HFFc6 (cell line): ENCODE data around the gene SRRM2. TPM values are rescaled to one million over a fixed set of nuclear protein-coding genes. Genes with fewer than 3 reads are reported as not detected.

Experiments
- DNase-seq: peaks from one replicate; pipeline ENCODE4 v3.0.0-alpha.2; 2018
- H3K27ac Mint-ChIP-seq: 2 replicates; pipeline ENCODE4 v1.8.0; 2020; ENCODE audit warnings: mild to moderate bottlenecking, mixed read lengths
- H3K27me3 Mint-ChIP-seq: 2 replicates; pipeline ENCODE4 v1.8.0; 2021; ENCODE audit warnings: mild to moderate bottlenecking, moderate library complexity, mixed read lengths; ENCODE audit not compliant: insufficient read depth
- H3K36me3 Mint-ChIP-seq: 2 replicates; pipeline ENCODE4 v1.8.0; 2021; ENCODE audit warnings: low read depth, mixed read lengths
- H3K4me1 Mint-ChIP-seq: 2 replicates; pipeline ENCODE4 v1.8.0; 2020; ENCODE audit warnings: low read depth, mixed read lengths
- H3K4me3 Mint-ChIP-seq: 2 replicates; pipeline ENCODE4 v1.8.0; 2020; ENCODE audit warnings: mild to moderate bottlenecking, moderate library complexity, mixed read lengths
- H3K9me3 Mint-ChIP-seq: 2 replicates; pipeline ENCODE4 v1.8.0; 2020; ENCODE audit warnings: mild to moderate bottlenecking, mixed read lengths
- total RNA-seq, 6 experiments: library from RNA; stranded (reverse); fragmentation: NEBNext Ultra II Directional; extraction: Animal tissue kit (Norgen Biotek cat#: 25700); gene quantifications; 2 replicates in 1 of 6; 3 replicates in 5 of 6; pipeline ENCODE4 v1.2.3, GENCODE V29; 2021
- TF ChIP-seq, protein P1 (sequence below): fragments of 200-600 bp; sonication (generic); IDR thresholded peaks from 2 replicates; pipeline ENCODE4 v1.5.0; 2021; ENCODE audit warnings: antibody characterized with exemption, mild to moderate bottlenecking

SRRM2 gene
- total RNA-seq, 6 experiments from 2014 or later = 223 to 317 (median 269) TPM

DNA sequence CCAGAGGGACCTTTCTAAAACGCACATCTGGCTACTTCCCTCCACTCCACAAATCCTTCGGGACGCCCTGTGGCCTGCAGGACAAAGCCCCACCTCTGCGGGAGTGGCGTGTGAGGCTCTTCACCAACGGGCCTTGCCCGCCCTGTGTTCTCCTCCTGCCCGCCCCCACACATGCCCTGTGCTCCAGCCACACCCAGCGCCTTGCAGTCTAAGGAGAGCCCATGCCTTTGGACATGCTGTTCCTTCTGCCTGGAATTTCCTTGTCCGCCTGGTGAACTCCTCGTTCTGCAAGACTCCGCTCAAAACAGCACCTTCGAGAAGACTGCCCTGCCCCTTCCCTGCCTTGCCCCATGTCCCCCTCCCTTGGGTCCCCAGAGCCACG lies 17.2 kb downstream of the SRRM2 start:
- H3K4me3 Mint-ChIP-seq = no peak overlapping the region
- DNase-seq = no peak
- peaks cover 66% of the 10 kb centered on the region for H3K36me3 Mint-ChIP-seq
- peaks cover 21% of the 10 kb centered on the region for H3K9me3 Mint-ChIP-seq
- TF ChIP-seq, protein P1, sequence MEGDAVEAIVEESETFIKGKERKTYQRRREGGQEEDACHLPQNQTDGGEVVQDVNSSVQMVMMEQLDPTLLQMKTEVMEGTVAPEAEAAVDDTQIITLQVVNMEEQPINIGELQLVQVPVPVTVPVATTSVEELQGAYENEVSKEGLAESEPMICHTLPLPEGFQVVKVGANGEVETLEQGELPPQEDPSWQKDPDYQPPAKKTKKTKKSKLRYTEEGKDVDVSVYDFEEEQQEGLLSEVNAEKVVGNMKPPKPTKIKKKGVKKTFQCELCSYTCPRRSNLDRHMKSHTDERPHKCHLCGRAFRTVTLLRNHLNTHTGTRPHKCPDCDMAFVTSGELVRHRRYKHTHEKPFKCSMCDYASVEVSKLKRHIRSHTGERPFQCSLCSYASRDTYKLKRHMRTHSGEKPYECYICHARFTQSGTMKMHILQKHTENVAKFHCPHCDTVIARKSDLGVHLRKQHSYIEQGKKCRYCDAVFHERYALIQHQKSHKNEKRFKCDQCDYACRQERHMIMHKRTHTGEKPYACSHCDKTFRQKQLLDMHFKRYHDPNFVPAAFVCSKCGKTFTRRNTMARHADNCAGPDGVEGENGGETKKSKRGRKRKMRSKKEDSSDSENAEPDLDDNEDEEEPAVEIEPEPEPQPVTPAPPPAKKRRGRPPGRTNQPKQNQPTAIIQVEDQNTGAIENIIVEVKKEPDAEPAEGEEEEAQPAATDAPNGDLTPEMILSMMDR = no peak
- H3K27ac Mint-ChIP-seq = peak overlapping the region; percentile 55
- H3K4me1 Mint-ChIP-seq = peaks cover 47% of the 10 kb centered on the region
- peaks cover 15% of the 10 kb centered on the region for H3K27me3 Mint-ChIP-seq

DNA sequence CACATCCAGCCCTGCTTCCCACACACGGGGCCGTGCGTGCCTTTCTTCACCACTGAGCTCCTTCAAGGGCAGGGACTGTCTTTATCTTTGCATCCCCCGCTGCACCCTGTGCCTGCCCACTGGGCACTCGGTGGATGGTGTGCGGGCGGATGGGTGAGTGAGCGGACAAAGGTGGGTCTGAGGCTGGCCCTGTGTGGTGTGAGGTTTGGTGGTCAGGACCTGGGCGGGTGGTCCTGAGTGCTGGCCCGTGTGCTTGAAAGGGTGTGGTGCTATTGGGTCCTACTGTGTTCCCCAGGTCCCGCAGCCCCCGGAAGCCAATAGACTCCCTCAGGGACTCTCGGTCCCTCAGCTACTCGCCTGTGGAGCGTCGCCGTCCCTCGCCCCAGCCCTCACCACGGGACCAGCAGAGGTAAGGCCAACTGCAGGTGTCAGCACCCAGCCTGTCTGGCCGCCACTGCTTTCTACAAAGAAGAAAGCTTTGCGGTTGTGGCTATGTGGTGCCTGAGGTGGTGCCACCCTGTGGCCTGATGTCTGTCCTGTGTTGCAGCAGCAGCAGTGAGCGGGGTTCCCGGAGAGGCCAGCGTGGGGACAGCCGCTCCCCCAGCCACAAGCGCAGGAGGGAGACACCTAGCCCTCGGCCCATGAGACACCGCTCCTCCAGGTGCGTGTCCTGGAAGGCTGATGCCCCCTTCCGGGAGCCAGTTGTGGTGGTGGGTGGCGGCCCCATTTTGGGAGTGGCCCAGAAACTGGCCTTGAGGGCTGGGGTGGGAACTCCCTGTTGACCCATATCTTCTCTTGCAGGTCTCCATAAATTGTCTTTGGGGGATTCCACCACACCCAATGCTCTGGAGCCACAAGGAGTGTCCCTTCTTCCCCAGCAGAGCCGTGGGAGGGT lies 17.9 kb downstream of the SRRM2 start:
- peaks cover 60% of the 10 kb centered on the region for H3K36me3 Mint-ChIP-seq
- peaks cover 12% of the 10 kb centered on the region for H3K27me3 Mint-ChIP-seq
- H3K27ac Mint-ChIP-seq = peak overlapping the region; percentile 55
- H3K4me3 Mint-ChIP-seq = no peak overlapping the region
- peaks cover 15% of the 10 kb centered on the region for H3K9me3 Mint-ChIP-seq
- no peak for DNase-seq
- peaks cover 50% of the 10 kb centered on the region for H3K4me1 Mint-ChIP-seq
- TF ChIP-seq, protein P1 = peak; percentile 47; the same call in 1 of the 2 replicates

DNA sequence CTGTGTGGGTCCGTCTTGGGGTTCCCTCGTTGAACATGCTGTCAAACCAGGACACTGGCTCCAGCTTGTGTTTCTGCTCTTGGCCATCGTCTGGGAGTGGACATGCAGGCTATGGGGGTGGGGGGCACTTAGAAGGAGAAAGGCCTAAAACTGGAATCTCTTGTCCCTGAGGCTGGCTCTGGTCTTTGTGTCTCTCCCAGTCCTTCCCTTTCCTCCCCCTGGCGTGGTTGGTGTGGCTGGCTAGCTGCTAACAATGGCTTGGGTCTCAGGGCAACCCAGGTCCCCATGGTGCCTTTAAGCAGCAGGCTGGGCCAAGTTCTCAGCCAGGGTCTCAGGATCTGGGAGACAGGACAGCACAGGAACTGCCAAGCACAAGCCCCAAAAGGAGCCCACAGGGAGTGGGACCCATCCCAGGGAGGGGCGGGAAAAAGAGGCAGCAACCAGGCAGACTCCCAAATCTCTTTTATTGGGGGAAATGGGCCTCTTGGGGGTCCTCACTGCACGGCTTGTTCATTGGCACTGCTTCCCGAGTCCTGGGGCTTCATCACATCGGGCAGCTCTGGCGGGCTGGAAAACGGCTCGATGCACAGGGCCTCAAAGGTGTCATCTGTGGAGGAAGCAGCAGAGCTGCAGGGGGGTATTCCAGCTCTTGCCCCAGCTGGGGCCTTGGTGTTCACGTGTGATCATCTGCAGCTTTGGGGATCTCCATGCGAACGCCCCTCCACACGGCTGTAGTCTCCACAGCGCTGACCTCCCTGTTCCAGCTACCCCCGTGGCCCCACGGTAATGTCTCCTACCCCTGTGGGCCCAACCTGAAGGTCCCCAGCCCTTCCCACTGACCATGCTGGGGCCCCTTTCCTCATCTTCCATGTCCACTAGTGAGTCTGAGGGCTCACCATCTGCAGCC lies 19.3 kb downstream of the SRRM2 start:
- peak overlapping the region; percentile 64 for H3K27ac Mint-ChIP-seq
- H3K27me3 Mint-ChIP-seq = peaks cover 7% of the 10 kb centered on the region
- no peak overlapping the region; the same call in 1 of the 2 replicates for H3K4me3 Mint-ChIP-seq
- peaks cover under 1% of the 10 kb centered on the region; the same call in 1 of the 2 replicates for H3K9me3 Mint-ChIP-seq
- H3K36me3 Mint-ChIP-seq = peaks cover 50% of the 10 kb centered on the region
- H3K4me1 Mint-ChIP-seq = peaks cover 54% of the 10 kb centered on the region
- no peak for DNase-seq
- TF ChIP-seq, protein P1 = no peak

DNA sequence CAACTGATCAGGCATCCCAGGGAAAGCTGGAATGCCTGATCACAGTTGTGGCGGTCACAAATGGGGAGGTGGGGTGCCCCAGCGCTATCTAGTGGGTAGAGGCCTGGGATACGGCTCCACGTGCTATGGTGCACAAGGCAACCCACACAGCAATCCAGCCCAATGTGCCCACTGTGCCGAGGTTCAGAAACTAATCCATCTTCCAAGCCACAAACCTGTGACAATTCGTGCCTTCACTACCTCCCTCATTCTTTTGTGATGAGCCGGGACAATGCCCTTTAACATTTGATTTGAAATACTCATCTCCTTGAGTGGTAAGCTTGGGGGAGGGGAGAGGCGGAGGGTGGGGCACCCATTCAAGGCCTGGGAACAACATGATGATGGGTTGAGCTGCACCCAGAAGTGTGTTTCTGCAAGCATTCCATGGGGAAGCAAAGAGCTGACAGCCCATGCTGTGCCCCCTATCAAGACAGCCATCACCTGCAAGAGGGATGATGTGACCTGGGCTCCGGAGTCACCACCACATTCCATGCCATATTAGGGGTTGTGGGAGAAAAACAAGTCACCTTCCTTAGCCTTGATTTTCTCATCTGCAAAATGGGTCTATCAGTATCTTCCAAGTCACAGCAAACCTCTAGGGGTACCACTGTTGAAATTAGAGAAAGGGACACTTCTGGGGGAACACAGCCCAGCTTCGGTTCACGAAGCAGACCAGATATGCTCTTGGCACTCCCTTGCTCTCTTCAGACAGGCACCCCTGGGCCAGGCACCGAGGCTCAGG lies 20.9 kb downstream of the SRRM2 start:
- TF ChIP-seq, protein P1 = no peak
- peak; percentile 46 for DNase-seq
- Mint-ChIP-seq H3K27ac (peak overlapping the region; percentile 63), H3K27me3 (peaks cover 12% of the 10 kb centered on the region), H3K9me3 (no peaks in the 10 kb centered on the region), H3K36me3 (peaks cover 47% of the 10 kb centered on the region), H3K4me1 (peaks cover 49% of the 10 kb centered on the region), H3K4me3 (peak overlapping the region; percentile 5; the same call in 1 of the 2 replicates)
